ENCODE data around the gene KSR1. TPM values are rescaled to one million over a fixed set of nuclear protein-coding genes. Genes with fewer than 3 reads are reported as not detected.

The KSR1 gene
- total and polyA plus RNA-seq, 2 of the 8 experiments (the other 6 are each of a cell fraction or from before 2014, with no cell fraction given) = 14.1 to 34.7 TPM

DNA sequence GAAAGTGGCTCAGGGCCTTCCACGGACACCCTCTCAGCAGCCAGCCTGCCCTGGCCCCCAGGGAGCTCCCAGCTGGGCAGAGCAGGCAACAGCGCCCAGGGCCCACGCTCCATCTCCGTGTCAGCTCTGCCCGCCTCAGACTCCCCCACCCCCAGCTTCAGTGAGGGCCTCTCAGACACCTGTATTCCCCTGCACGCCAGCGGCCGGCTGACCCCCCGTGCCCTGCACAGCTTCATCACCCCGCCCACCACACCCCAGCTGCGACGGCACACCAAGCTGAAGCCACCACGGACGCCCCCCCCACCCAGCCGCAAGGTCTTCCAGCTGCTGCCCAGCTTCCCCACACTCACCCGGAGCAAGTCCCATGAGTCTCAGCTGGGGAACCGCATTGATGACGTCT, 126.4 kb downstream of the KSR1 start:
- 95% methylated on average over 10 of the region's 18 CpGs; no CpG with 5 or more reads in 1 of the 2 experiments for WGBS, 2 experiments (ENCODE audit: extremely low coverage in 1 of 2, insufficient coverage in 1 of 2, insufficient read length in 1 of 2, insufficient replicate concordance in 2 of 2, low coverage in 1 of 2, low lambda C conversion rate in 2 of 2, missing lambda C conversion rate in 1 of 2)
- no peak for DNase-seq (ENCODE audit: low read depth in 1 of 2, low spot score in 2 of 2)
- TF ChIP-seq CEBPB (IDR thresholded peaks at IDR 0.05; ENCODE audit: low read depth, low read length) (no peak), BRCA1 (IDR thresholded peaks at IDR 0.05; ENCODE audit: low read depth, low read length) (no peak), RBBP5 (IDR thresholded peaks at IDR 0.05; ENCODE audit: borderline replicate concordance, low read depth, low read length) (no peak), ASH2L (IDR thresholded peaks at IDR 0.05; ENCODE audit: low read length) (no peak), SUZ12 (IDR thresholded peaks at IDR 0.05; ENCODE audit: low read length) (no peak), MAFK (IDR thresholded peaks at IDR 0.05; ENCODE audit: low read depth, low read length) (no peak), TAF7 (optimal IDR thresholded peaks at IDR 0.05; ENCODE audit: borderline replicate concordance, low read depth, low read length) (no peak), RFX5 (IDR thresholded peaks at IDR 0.05; ENCODE audit: borderline replicate concordance, low read depth, low read length) (no peak), CREB1 (IDR thresholded peaks at IDR 0.05) (no peak)
- TF ChIP-seq, protein P1, sequence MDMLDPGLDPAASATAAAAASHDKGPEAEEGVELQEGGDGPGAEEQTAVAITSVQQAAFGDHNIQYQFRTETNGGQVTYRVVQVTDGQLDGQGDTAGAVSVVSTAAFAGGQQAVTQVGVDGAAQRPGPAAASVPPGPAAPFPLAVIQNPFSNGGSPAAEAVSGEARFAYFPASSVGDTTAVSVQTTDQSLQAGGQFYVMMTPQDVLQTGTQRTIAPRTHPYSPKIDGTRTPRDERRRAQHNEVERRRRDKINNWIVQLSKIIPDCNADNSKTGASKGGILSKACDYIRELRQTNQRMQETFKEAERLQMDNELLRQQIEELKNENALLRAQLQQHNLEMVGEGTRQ (IDR thresholded peaks at IDR 0.05; ENCODE audit: low read length) = no peak

More for the DNA sequence above, 126.4 kb downstream of the KSR1 start:
- Histone ChIP-seq H3K18ac (ENCODE audit: extremely low read depth, low read length) (no peak overlapping the region), H3K9me3 (ENCODE audit: insufficient read depth in 2 of 2, low read depth in 1 of 2, low read length in 1 of 2) (no peaks in the 10 kb centered on the region), H2BK15ac (ENCODE audit: low read length) (no peak overlapping the region), H3K36me3 (ENCODE audit: control insufficient read depth in 2 of 4, insufficient read depth in 4 of 4, low read length in 3 of 4) (no peaks in the 10 kb centered on the region; a peak in 3 of 8 replicates), H3K27ac (ENCODE audit: low read depth, low read length) (no peak overlapping the region), H2AK5ac (ENCODE audit: low read depth, low read length) (no peak overlapping the region), H3K4me3 (ENCODE audit: extremely low read depth in 1 of 4, insufficient read depth in 2 of 4, low read depth in 3 of 4, low read length in 4 of 4) (no peak overlapping the region), H3K56ac (replicated peaks; ENCODE audit: insufficient read length, low read depth, low read length) (no peak overlapping the region), H4K91ac (replicated peaks; ENCODE audit: insufficient read length, low read length) (no peak overlapping the region), H3K14ac (ENCODE audit: insufficient read length) (no peak overlapping the region), H3K4me2 (ENCODE audit: insufficient read depth in 1 of 2, low read depth in 2 of 2, low read length in 2 of 2) (no peak overlapping the region), H2BK12ac (ENCODE audit: low read depth, low read length) (no peak overlapping the region), H4K8ac (ENCODE audit: extremely low read depth, insufficient read depth, low read length) (no peak overlapping the region), H2AFZ (ENCODE audit: low read length) (no peak overlapping the region), H4K5ac (ENCODE audit: insufficient read length, low read depth, low read length) (no peak overlapping the region), H3K27me3 (replicated peaks in 1 of 4; ENCODE audit: control insufficient read depth in 3 of 4, extremely low read depth in 1 of 4, insufficient read depth in 3 of 4, low read length in 3 of 4) (no peaks in the 10 kb centered on the region), H3K4me1 (replicated peaks in 1 of 4; ENCODE audit: control insufficient read depth in 3 of 4, insufficient read depth in 4 of 4, low read length in 3 of 4) (0 out of 7 replicates have a peak, but pooled peaks cover 0 to 3% (median 0%) of the 10 kb centered on the region in 4 experiments), H2BK120ac (replicated peaks; ENCODE audit: low read depth, low read length) (no peak overlapping the region), H3K4ac (replicated peaks; ENCODE audit: insufficient read length, low read depth, low read length) (no peak overlapping the region), H4K20me1 (replicated peaks in 1 of 2; ENCODE audit: control insufficient read depth in 1 of 2, insufficient read depth in 2 of 2, low read length in 2 of 2) (peaks cover 0 to 4% of the 10 kb centered on the region in 2 experiments), H3K23ac (ENCODE audit: insufficient read length) (no peak overlapping the region), H3K9ac (replicated peaks in 1 of 4; ENCODE audit: extremely low read depth in 1 of 4, low read depth in 3 of 4, low read length in 3 of 4) (no peak overlapping the region), H3K79me1 (ENCODE audit: low read depth, low read length) (no peaks in the 10 kb centered on the region), H3K23me2 (ENCODE audit: low read depth, low read length) (no peaks in the 10 kb centered on the region), H2BK20ac (ENCODE audit: low read length) (no peak overlapping the region), H2BK5ac (ENCODE audit: low read depth, low read length) (no peak overlapping the region), H3K79me2 (ENCODE audit: control insufficient read depth in 1 of 2, insufficient read depth in 2 of 2, low read length in 2 of 2) (peaks cover 0 to 7% of the 10 kb centered on the region in 2 experiments; a peak in 1 of 4 replicates)
- no peak for FAIRE-seq
- CTCF ChIA-PET (ENCODE audit: partially characterized antibody) = interaction anchor here (0.7 to 6.8 kb wide), 3 partner anchors 11 to 127 kb away, joined by 3 to 55 read pairs (median 5); partner anchors contain the start of gene KSR1
- POLR2A ChIA-PET (ENCODE audit: partially characterized antibody) = no interaction called here

Measured in H1 (cell line).